ENCODE results near the gene IFT74. TPM values are rescaled to one million over a fixed set of nuclear protein-coding genes. Genes with fewer than 3 reads are reported as not detected.

Gene IFT74
- total and polyA plus RNA-seq, 9 of the 15 experiments (the other 6 are each of a cell fraction or from before 2014, with no cell fraction given), result 6.1 to 13.2 (median 9.3) TPM

GRCh38 chr9:27043176-27043575 lies 87.0 kb downstream of the IFT74 start (continued):
- TF ChIP-seq, protein P1, sequence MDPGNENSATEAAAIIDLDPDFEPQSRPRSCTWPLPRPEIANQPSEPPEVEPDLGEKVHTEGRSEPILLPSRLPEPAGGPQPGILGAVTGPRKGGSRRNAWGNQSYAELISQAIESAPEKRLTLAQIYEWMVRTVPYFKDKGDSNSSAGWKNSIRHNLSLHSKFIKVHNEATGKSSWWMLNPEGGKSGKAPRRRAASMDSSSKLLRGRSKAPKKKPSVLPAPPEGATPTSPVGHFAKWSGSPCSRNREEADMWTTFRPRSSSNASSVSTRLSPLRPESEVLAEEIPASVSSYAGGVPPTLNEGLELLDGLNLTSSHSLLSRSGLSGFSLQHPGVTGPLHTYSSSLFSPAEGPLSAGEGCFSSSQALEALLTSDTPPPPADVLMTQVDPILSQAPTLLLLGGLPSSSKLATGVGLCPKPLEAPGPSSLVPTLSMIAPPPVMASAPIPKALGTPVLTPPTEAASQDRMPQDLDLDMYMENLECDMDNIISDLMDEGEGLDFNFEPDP (CRISPR knock-in tag; IDR thresholded peaks at IDR 0.05), result no peak
- no peak for TF ChIP-seq MBD1 (CRISPR knock-in tag; IDR thresholded peaks at IDR 0.05)
- no peak for TF ChIP-seq ZFP1 (CRISPR knock-in tag; IDR thresholded peaks at IDR 0.05)
- TF ChIP-seq SMAD2 (IDR thresholded peaks at IDR 0.05; ENCODE audit: low read depth, low read length), result no peak
- no peak for TF ChIP-seq BACH1 (tag; IDR thresholded peaks at IDR 0.05)
- no peak for TF ChIP-seq RAD51 (IDR thresholded peaks at IDR 0.05; ENCODE audit: borderline replicate concordance, low read depth)
- TF ChIP-seq NKRF (IDR thresholded peaks at IDR 0.05; ENCODE audit: borderline replicate concordance), result no peak
